B cell (primary cell): ENCODE results near the gene MAP3K15. TPM values are rescaled to one million over a fixed set of nuclear protein-coding genes. Genes with fewer than 3 reads are reported as not detected.

Source experiments
- ATAC-seq: fragments of 200-7000 bp; cut with Tn5 transposase; one replicate; pipeline ENCODE4 v1.10.0; 2021; ENCODE audit warnings: low read depth, mild to moderate bottlenecking, moderate number of reproducible peaks, moderate library complexity
- CTCF ChIA-PET: fragments of 350-600 bp; sonication (Branson Sonifier 250); formaldehyde crosslinking; loops from one replicate; lab custom pipeline; 2021; ENCODE audit warnings: antibody characterized with exemption, inconsistent platforms; lab: Charles Lee
- POLR2A ChIA-PET: fragments of 350-600 bp; sonication (Branson Sonifier 250); formaldehyde crosslinking; loops from one replicate; lab custom pipeline; 2021; ENCODE audit warnings: antibody characterized with exemption; lab: Charles Lee
- DNase-seq: peaks from one replicate; pipeline ENCODE4 v3.0.0; 2013
- H2AFZ ChIP-seq: 2 replicates; pipeline ENCODE4 v1.6.1; 2012; ENCODE audit warnings: mild to moderate bottlenecking, low read depth, low read length; ENCODE audit not compliant: insufficient read depth, poor library complexity, severe bottlenecking
- H3K27ac ChIP-seq, 2 donors: 1 replicate in 1 of 2; 2 replicates in 1 of 2; pipeline ENCODE4 v1.5.1; 2012 to 2013; ENCODE audit warnings: low read length in 2 of 2, mild to moderate bottlenecking in 2 of 2, moderate library complexity in 1 of 2
- H3K27me3 ChIP-seq, 4 experiments: fragments of 200-600 bp in 1 of 4; sonication (generic) in 1 of 4; replicated peaks in 1 of 4; 1 replicate in 2 of 4; 2 replicates in 2 of 4; pipeline versions ENCODE4 v1.6.1 to v1.7.0; 2013 to 2016; ENCODE audit warnings: low read length in 3 of 4, mild to moderate bottlenecking in 2 of 4, mixed read lengths in 1 of 4, moderate library complexity in 1 of 4; ENCODE audit not compliant: insufficient read depth in 4 of 4, control insufficient read depth in 3 of 4; ENCODE audit errors: control extremely low read depth in 1 of 4
- H3K36me3 ChIP-seq, 2 experiments: replicated peaks in 1 of 2; 1 replicate in 1 of 2; 2 replicates in 1 of 2; pipeline versions ENCODE4 v1.6.1 to v1.7.1; 2013; ENCODE audit warnings: low read length in 1 of 2; ENCODE audit not compliant: insufficient read depth in 2 of 2, control insufficient read depth in 1 of 2; ENCODE audit errors: control extremely low read depth in 1 of 2, extremely low read depth in 1 of 2
- H3K4me1 ChIP-seq, 2 donors: fragments of 200-600 bp in 1 of 2; sonication (generic) in 1 of 2; 1 replicate in 1 of 2; 2 replicates in 1 of 2; pipeline versions ENCODE4 v1.5.1 to v1.6.1; 2013 to 2017; ENCODE audit warnings: low read length in 2 of 2; ENCODE audit not compliant: control insufficient read depth in 2 of 2, insufficient read depth in 2 of 2
- H3K4me2 ChIP-seq: replicated peaks from 2 replicates; pipeline ENCODE3; 2012; ENCODE audit warnings: mild to moderate bottlenecking, low read depth, low read length; ENCODE audit not compliant: poor library complexity, severe bottlenecking
- H3K4me3 ChIP-seq, 5 experiments: fragments of 200-600 bp in 1 of 5; sonication (generic) in 1 of 5; 1 replicate in 3 of 5; 2 replicates in 2 of 5; pipeline versions ENCODE4 v1.5.1 to v1.7.0; 2011 to 2016; ENCODE audit warnings: low read length in 4 of 5, mild to moderate bottlenecking in 4 of 5, low read depth in 2 of 5, control low read depth in 1 of 5, moderate library complexity in 1 of 5; ENCODE audit not compliant: insufficient read depth in 1 of 5; ENCODE audit errors: control extremely low read depth in 1 of 5, extremely low read depth in 1 of 5
- H3K79me2 ChIP-seq: fragments of 200-600 bp; sonication (generic); one replicate; pipeline ENCODE4 v1.6.0; 2016; ENCODE audit warnings: low read length; ENCODE audit not compliant: control insufficient read depth, insufficient read depth
- H3K9ac ChIP-seq: fragments of 200-600 bp; sonication (generic); 2 replicates; pipeline ENCODE4 v1.6.1; 2017; ENCODE audit warnings: mild to moderate bottlenecking, low read length, moderate library complexity
- H3K9me3 ChIP-seq, 3 donors: one replicate each; pipeline versions ENCODE4 v1.6.1 to v1.7.1; 2013; ENCODE audit warnings: low read length in 2 of 3; ENCODE audit not compliant: control insufficient read depth in 2 of 3, insufficient read depth in 1 of 3; ENCODE audit errors: control extremely low read depth in 1 of 3
- H4K20me1 ChIP-seq: 2 replicates; pipeline ENCODE4 v1.6.0; 2012; ENCODE audit warnings: mild to moderate bottlenecking, low read length; ENCODE audit not compliant: insufficient read depth, control insufficient read depth, poor library complexity, severe bottlenecking
- H3K27ac Mint-ChIP-seq: one replicate; pipeline ENCODE4 v1.8.0; 2021; ENCODE audit warnings: mixed read lengths
- H3K27me3 Mint-ChIP-seq: one replicate; pipeline ENCODE4 v1.8.0; 2021; ENCODE audit warnings: mixed read lengths
- H3K4me1 Mint-ChIP-seq: one replicate; pipeline ENCODE4 v1.8.0; 2021; ENCODE audit warnings: mixed read lengths
- H3K4me3 Mint-ChIP-seq: one replicate; pipeline ENCODE4 v1.8.0; 2021; ENCODE audit warnings: mixed read lengths
- H3K9me3 Mint-ChIP-seq: one replicate; pipeline ENCODE4 v1.8.0; 2022; ENCODE audit warnings: mixed read lengths; ENCODE audit not compliant: insufficient read depth
- CTCF ChIP-seq: fragments of 200-600 bp; IDR thresholded peaks from one replicate; pipeline ENCODE4 v1.8.0; 2022; ENCODE audit warnings: antibody characterized with exemption, mild to moderate bottlenecking
- EZH2 ChIP-seq: IDR thresholded peaks from 2 replicates; pipeline ENCODE4 v1.6.1; 2012; ENCODE audit warnings: borderline replicate concordance, low read depth, mild to moderate bottlenecking, moderate library complexity, low read length; ENCODE audit not compliant: insufficient read depth, poor library complexity, severe bottlenecking
- WGBS: methylation state at CpG from one replicate; pipeline ENCODE4 v1.1.5; 2013; ENCODE audit warnings: missing lambda C conversion rate; ENCODE audit not compliant: insufficient coverage; 5-methylcytosine and 5-hydroxymethylcytosine counted together
- intact Hi-C: fragments of 100-400 bp; cut with micrococcal nuclease; formaldehyde crosslinking; loops from one replicate; pipeline ENCODE4 v1.10.0; 2022
- polyA plus RNA-seq: library from polyadenylated mRNA; depleted of rRNA; stranded (reverse); fragments of >200 nt; gene quantifications from 2 replicates; pipeline ENCODE4 v1.2.3, GENCODE V29; 2012
- total RNA-seq, 2 donors: library from RNA; stranded (reverse); fragments of 120-200 nt in 1 of 2; gene quantifications; 1 replicate in 1 of 2; 2 replicates in 1 of 2; pipeline versions ENCODE4 v1.2.3 to v1.2.4, GENCODE V29; 2013 to 2022

MAP3K15 gene
- total and polyA plus RNA-seq, 2 donors (not counting 1 experiment from before 2014, with no cell fraction given): not detected

GRCh38 chrX:19368576-19368975 is 146.7 kb downstream of the MAP3K15 start:
- no peak overlapping the region for H3K4me3 Mint-ChIP-seq
- H3K9me3 Mint-ChIP-seq: peaks cover 5% of the 10 kb centered on the region
- Histone ChIP-seq H3K4me1 (peaks cover 0 to 5% of the 10 kb centered on the region in 2 donors), H3K27me3 (no peaks in the 10 kb centered on the region), H3K27ac (no peak overlapping the region), H3K9me3 (no peaks in the 10 kb centered on the region), H3K9ac (no peak overlapping the region), H3K36me3 (no peaks in the 10 kb centered on the region), H2AFZ (no peak overlapping the region), H3K4me3 (no peak overlapping the region), H4K20me1 (no peaks in the 10 kb centered on the region), H3K79me2 (no peaks in the 10 kb centered on the region), H3K4me2 (no peak overlapping the region)
- DNase-seq: no peak
- ATAC-seq: no peak
- no CpG with 5 or more reads among the region's 6 CpGs for WGBS
- ChIA-PET CTCF (interaction anchor here (0.8 kb wide), 1 partner anchor 128 kb away, joined by 3 read pairs; no protein-coding TSS in a partner anchor), POLR2A (no interaction called here)
- H3K27me3 Mint-ChIP-seq: no peaks in the 10 kb centered on the region
- H3K4me1 Mint-ChIP-seq: peaks cover 5% of the 10 kb centered on the region
- TF ChIP-seq CTCF: no peak
- TF ChIP-seq EZH2: no peak
- intact Hi-C loops: no loop called here
- H3K27ac Mint-ChIP-seq: no peak overlapping the region

- Mint-ChIP-seq H3K4me3 (no peak overlapping the region), H3K4me1 (no peaks in the 10 kb centered on the region), H3K27ac (no peak overlapping the region), H3K27me3 (no peaks in the 10 kb centered on the region), H3K9me3 (peaks cover 2% of the 10 kb centered on the region)
- intact Hi-C loops: no loop called here
- no peaks in the 10 kb centered on the region for H3K4me1 ChIP-seq
- WGBS: no CpG with 5 or more reads among the region's 4 CpGs
- no peak overlapping the region for H3K4me3 ChIP-seq
- CTCF ChIA-PET: interaction anchor here (0.8 to 1.1 kb wide), 2 partner anchors 10 to 21 kb away, joined by 4 to 5 read pairs; no protein-coding TSS in a partner anchor
- peaks cover 0 to 46% of the 10 kb centered on the region in 2 experiments for H3K36me3 ChIP-seq
- DNase-seq: no peak
- no peak overlapping the region for H3K9ac ChIP-seq
- POLR2A ChIA-PET: no interaction called here
- no peak for ATAC-seq
- no peak overlapping the region for H3K27ac ChIP-seq
- no peaks in the 10 kb centered on the region for H3K79me2 ChIP-seq
- H3K4me2 ChIP-seq: no peak overlapping the region
- TF ChIP-seq EZH2 (no peak), CTCF (no peak)
- no peak overlapping the region for H2AFZ ChIP-seq
- no peaks in the 10 kb centered on the region for H3K27me3 ChIP-seq
- H4K20me1 ChIP-seq: no peaks in the 10 kb centered on the region
- H3K9me3 ChIP-seq: no peaks in the 10 kb centered on the region
Measured at GRCh38 chrX:19361701-19362100, 153.6 kb downstream of the MAP3K15 start.
